Activated CD8-positive, alpha-beta T cell treated with anti-CD3 and anti-CD28 coated beads for 36 hours (primary cell): ENCODE data around the gene SSX1. TPM values are rescaled to one million over a fixed set of nuclear protein-coding genes. Genes with fewer than 3 reads are reported as not detected.
"Not testable (repeated sequence)": the region's sequence is repeated elsewhere in the genome, so short reads cannot be mapped to it uniquely, and the experiment has no call there.

Source experiments
- ATAC-seq: fragments of 200-7000 bp; cut with Tn5 transposase; one replicate; pipeline ENCODE4 v1.10.0; 2021; ENCODE audit warnings: mild to moderate bottlenecking, moderate library complexity
- CTCF ChIA-PET: fragments of 350-600 bp; sonication (Branson Sonifier 250); formaldehyde crosslinking; loops from one replicate; lab custom pipeline; 2021; ENCODE audit warnings: antibody characterized with exemption; lab: Charles Lee
- POLR2A ChIA-PET: fragments of 350-600 bp; sonication (Branson Sonifier 250); formaldehyde crosslinking; loops from one replicate; lab custom pipeline; 2021; ENCODE audit warnings: antibody characterized with exemption; lab: Charles Lee
- DNase-seq: peaks from one replicate; pipeline ENCODE4 v3.0.0-alpha.2; 2020
- H3K27ac Mint-ChIP-seq: one replicate; pipeline ENCODE4 v1.8.0; 2021; ENCODE audit warnings: mild to moderate bottlenecking, mixed read lengths
- H3K27me3 Mint-ChIP-seq: one replicate; pipeline ENCODE4 v1.8.0; 2021; ENCODE audit warnings: mixed read lengths
- H3K36me3 Mint-ChIP-seq: one replicate; pipeline ENCODE4 v1.8.0; 2021; ENCODE audit warnings: low read depth, mixed read lengths
- H3K4me1 Mint-ChIP-seq: one replicate; pipeline ENCODE4 v1.8.0; 2021; ENCODE audit warnings: low read depth, mixed read lengths
- H3K4me3 Mint-ChIP-seq: one replicate; pipeline ENCODE4 v1.8.0; 2021; ENCODE audit warnings: mild to moderate bottlenecking, moderate library complexity, mixed read lengths
- H3K9me3 Mint-ChIP-seq: one replicate; pipeline ENCODE4 v1.8.0; 2021; ENCODE audit warnings: mixed read lengths
- intact Hi-C: fragments of 100-400 bp; cut with micrococcal nuclease; formaldehyde crosslinking; loops from one replicate; pipeline ENCODE4 v1.10.0; 2022
- total RNA-seq, 2 experiments: library from RNA; stranded (reverse); gene quantifications; one replicate each; pipeline ENCODE4 v1.2.3, GENCODE V29; 2021
- TF ChIP-seq, protein P1 (sequence below): fragments of 200-600 bp; IDR thresholded peaks from one replicate; pipeline ENCODE4 v1.8.0; 2022; ENCODE audit warnings: antibody characterized with exemption, mild to moderate bottlenecking

The SSX1 gene, protein sequence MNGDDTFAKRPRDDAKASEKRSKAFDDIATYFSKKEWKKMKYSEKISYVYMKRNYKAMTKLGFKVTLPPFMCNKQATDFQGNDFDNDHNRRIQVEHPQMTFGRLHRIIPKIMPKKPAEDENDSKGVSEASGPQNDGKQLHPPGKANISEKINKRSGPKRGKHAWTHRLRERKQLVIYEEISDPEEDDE
- not detected for total RNA-seq

DNA sequence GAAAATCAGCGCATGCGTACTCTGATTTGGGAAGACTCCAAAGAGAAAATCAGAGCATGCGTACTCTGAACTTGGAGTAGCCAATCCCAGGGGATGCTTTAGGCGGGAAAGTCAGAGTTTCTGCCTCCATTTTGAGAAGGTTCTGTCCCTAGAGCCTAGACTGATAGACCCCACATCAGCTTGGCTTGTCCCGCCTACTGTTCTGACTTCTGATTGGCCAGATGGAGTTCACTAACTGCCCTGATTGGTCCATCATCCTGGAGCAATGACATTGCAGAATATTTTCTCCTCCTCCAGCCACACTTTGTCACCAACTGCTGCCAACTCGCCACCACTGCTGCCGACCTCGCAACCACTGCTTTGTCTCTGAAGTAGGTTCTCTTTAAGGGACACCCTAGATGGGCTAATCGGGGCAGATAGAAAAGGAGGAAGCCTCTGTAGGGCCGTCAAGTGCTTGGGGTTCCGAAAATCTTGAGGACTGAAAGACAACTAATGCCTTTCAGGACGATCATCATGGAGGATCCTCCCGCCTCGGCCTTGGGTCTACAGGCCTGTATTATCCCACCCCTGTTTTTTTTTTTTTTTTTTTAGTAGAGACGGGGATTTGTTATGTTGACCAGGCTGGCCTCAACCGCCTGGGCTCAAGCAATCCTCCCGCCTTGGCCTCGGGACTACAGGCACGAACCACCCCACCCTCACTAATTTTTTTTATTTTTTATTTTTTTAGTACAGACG, at the start of gene SSX1:
SSX1 (plus strand) TSS at position 331 of the 735 bp plus-strand sequence. CDS start 1,850 bp downstream, outside the sequence.
- H3K27me3 Mint-ChIP-seq, H3K27ac Mint-ChIP-seq, CTCF ChIA-PET, POLR2A ChIA-PET, H3K36me3 Mint-ChIP-seq, intact Hi-C loops, H3K9me3 Mint-ChIP-seq, H3K4me3 Mint-ChIP-seq, ATAC-seq, DNase-seq, H3K4me1 Mint-ChIP-seq: not testable (repeated sequence)

DNA sequence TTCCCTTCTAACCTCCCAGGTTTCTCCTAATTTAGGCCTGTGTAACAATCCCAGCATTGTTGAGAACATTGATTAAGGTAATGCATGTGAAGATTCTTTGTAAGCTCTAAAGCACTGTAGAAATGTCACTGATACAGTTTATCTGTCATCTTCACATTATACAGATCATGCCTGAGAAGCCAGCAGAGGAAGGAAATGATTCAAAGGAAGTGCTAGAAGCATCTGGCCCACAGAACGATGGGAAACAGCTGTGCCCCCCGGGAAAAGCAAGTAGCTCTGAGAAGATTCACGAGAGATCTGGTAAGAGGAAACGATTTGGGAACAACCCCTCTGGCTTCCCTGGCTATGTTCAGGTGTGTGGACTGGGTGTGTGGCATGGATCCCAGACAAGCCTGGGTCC, 40.9 kb upstream of the SSX1 start:
- H3K36me3 Mint-ChIP-seq, intact Hi-C loops: not testable (repeated sequence)

DNA sequence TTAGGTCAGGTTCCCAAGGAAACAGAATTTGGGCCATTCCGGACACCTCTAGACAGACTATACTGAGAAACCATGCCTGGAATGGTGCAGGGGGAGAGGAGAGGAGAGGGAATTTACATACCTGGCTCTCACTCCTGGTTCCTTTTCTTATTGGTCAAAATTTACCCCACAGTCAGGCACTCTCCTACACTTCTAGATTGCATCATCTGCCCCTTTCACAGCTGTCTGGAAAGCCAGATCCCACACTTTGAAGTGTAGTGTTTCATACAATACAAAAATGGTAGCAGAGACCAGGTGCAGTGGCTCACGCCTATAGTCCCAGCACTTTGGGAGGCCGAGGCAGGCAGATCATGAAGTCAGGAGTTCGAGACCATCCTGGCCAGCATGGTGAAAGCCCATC, 31.0 kb upstream of the SSX1 start:
- H3K36me3 Mint-ChIP-seq, H3K27me3 Mint-ChIP-seq, ATAC-seq, POLR2A ChIA-PET, CTCF ChIA-PET, H3K4me3 Mint-ChIP-seq, H3K9me3 Mint-ChIP-seq, DNase-seq, intact Hi-C loops, H3K4me1 Mint-ChIP-seq, H3K27ac Mint-ChIP-seq: not testable (repeated sequence)

More for the DNA sequence above, 40.9 kb upstream of the SSX1 start:
- H3K4me3 Mint-ChIP-seq, H3K27ac Mint-ChIP-seq, DNase-seq, POLR2A ChIA-PET, H3K4me1 Mint-ChIP-seq, H3K9me3 Mint-ChIP-seq, ATAC-seq, H3K27me3 Mint-ChIP-seq, CTCF ChIA-PET: not testable (repeated sequence)

DNA sequence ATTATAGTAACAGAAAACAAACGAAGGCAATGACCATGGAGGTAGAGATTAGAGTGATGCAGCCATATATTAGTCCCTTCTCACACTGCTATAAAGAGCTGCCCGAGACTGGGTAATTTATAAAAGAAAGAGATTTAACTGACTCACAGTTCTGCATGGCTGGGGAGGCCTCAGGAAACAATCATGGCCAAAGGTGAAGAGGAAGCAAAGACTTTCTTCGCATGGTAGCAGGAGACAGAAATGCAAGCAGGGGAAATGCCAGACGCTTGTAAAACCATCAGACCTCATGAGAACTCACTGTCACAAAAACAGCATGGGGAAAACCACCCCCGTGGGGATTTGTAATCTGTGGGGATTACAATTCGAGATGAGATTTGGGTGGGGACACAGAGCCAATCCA, 2.2 kb upstream of the SSX1 start:
- H3K36me3 Mint-ChIP-seq, H3K27me3 Mint-ChIP-seq, intact Hi-C loops, H3K4me1 Mint-ChIP-seq, ATAC-seq, H3K27ac Mint-ChIP-seq, POLR2A ChIA-PET, H3K9me3 Mint-ChIP-seq, DNase-seq, CTCF ChIA-PET, H3K4me3 Mint-ChIP-seq: not testable (repeated sequence)

DNA sequence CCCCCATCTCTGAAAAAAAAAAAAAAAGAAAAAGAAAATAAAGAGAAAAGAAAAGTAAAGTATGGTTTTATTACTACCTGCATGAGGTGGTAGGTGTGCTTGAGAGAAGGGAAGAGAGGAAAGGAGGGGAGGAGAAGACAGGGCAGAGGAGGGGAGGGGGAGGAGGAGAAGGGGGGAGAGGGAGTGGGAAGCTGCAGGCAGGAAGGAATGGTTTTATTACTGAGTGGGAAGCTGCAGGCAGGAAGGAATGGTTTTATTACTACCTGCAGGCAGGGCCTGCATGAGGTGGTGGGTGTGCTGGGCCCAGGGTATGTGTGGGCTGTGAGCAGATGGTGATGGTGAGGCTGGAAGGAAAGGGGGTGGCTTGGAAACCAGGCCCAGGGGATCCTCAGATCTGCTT, 19.2 kb downstream of the SSX1 start:
- H3K27ac Mint-ChIP-seq, H3K36me3 Mint-ChIP-seq, POLR2A ChIA-PET, ATAC-seq, H3K9me3 Mint-ChIP-seq, H3K4me3 Mint-ChIP-seq, CTCF ChIA-PET, intact Hi-C loops, DNase-seq, H3K27me3 Mint-ChIP-seq, H3K4me1 Mint-ChIP-seq: not testable (repeated sequence)

DNA sequence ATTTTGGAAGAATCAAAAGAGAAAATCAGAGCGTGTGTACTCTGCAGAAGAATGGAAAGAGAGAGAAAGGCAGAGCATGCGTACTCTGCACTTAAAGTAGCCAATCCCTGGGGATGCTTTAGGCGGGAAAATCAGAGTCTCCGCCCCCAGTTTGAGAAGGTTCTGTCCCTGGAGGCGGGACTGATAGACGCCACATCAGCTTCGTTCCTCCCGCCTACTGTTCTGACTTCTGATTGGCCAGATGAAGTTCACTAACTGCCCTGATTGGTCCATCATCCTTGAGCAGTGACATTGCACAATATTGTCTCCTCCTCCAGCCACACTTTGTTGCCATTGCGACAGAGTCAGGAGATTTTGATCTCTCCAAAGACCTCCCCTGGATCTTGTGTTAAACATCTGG, 23.8 kb downstream of the SSX1 start:
- no peaks in the 10 kb centered on the region for H3K36me3 Mint-ChIP-seq
- ChIA-PET POLR2A (no interaction called here), CTCF (no interaction called here)
- no peaks in the 10 kb centered on the region for H3K9me3 Mint-ChIP-seq
- no peak overlapping the region for H3K27ac Mint-ChIP-seq
- intact Hi-C loops, result no loop called here
- H3K4me3 Mint-ChIP-seq, result no peak overlapping the region
- no peak for DNase-seq
- no peaks in the 10 kb centered on the region for H3K4me1 Mint-ChIP-seq
- ATAC-seq, result no peak
- H3K27me3 Mint-ChIP-seq, result no peaks in the 10 kb centered on the region
- TF ChIP-seq, protein P1, sequence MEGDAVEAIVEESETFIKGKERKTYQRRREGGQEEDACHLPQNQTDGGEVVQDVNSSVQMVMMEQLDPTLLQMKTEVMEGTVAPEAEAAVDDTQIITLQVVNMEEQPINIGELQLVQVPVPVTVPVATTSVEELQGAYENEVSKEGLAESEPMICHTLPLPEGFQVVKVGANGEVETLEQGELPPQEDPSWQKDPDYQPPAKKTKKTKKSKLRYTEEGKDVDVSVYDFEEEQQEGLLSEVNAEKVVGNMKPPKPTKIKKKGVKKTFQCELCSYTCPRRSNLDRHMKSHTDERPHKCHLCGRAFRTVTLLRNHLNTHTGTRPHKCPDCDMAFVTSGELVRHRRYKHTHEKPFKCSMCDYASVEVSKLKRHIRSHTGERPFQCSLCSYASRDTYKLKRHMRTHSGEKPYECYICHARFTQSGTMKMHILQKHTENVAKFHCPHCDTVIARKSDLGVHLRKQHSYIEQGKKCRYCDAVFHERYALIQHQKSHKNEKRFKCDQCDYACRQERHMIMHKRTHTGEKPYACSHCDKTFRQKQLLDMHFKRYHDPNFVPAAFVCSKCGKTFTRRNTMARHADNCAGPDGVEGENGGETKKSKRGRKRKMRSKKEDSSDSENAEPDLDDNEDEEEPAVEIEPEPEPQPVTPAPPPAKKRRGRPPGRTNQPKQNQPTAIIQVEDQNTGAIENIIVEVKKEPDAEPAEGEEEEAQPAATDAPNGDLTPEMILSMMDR, result no peak

DNA sequence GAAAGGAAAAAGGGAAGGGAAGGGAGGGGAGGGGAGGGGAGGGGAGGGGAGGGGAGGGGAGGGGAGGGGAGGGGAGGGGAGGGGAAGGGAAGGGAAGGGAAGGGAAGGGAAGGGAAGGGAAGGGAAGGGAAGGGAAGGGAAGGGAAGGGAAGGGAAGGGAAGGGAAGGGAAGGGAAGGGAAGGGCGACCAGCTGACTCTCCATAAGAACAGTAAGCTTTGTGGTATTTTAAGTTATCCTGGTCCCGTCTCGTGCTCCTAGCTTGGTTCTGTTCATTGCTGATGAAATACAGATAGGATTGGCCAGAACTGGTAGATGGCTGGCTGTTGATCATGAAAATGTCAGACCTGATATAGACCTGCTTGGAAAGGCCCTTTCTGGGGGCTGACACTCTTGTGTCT, 25.5 kb downstream of the SSX1 start:
- ATAC-seq, intact Hi-C loops, POLR2A ChIA-PET, H3K9me3 Mint-ChIP-seq, H3K4me3 Mint-ChIP-seq, H3K36me3 Mint-ChIP-seq, H3K27ac Mint-ChIP-seq, H3K27me3 Mint-ChIP-seq, H3K4me1 Mint-ChIP-seq, DNase-seq, CTCF ChIA-PET: not testable (repeated sequence)

DNA sequence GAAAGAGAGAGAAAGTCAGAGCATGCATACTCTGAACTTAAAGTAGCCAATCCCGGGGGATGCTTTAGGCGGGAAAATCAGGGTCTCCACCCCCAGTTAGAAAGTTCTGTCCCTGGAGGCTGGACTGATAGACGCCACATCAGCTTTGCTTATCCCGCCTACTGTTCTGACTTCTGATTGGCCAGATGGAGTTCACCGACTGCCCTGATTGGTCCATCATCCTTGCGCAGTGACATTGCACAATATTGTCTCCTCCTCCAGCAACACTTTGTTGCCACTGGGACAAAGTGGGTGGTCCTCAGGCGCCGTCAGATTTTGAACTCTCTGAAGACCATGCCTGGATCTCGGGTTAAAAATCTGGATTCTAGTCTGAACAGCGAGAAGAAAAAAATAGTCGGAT, 51.0 kb downstream of the SSX1 start:
- H3K4me3 Mint-ChIP-seq, result no peak overlapping the region
- intact Hi-C loops, result no loop called here
- no peaks in the 10 kb centered on the region for H3K9me3 Mint-ChIP-seq
- H3K27me3 Mint-ChIP-seq, result no peaks in the 10 kb centered on the region
- TF ChIP-seq, protein P1, result no peak
- no peak overlapping the region for H3K27ac Mint-ChIP-seq
- POLR2A ChIA-PET, result no interaction called here
- CTCF ChIA-PET, result no interaction called here
- DNase-seq, result no peak
- H3K4me1 Mint-ChIP-seq, result no peaks in the 10 kb centered on the region
- ATAC-seq, result no peak
- H3K36me3 Mint-ChIP-seq, result no peaks in the 10 kb centered on the region

DNA sequence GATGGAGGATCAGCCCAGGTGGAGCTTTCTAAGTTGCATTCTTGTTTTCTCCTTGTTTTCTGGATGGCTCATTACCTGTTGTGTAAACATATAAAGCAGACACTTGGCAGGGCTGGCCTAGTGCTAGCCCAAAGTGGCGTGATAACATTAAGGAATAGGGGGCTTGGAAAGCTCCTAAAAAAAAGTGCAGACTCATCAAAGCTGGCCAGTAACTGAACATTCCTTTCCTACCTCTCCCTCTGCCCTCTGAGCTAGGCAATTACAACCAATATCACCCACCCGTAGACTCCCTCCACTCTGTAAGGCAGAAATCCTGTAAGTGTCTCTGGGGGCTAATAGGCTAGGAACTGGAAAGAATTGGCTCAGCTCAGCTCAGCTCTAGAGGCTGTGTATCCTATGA, 58.8 kb downstream of the SSX1 start:
- H3K4me1 Mint-ChIP-seq, POLR2A ChIA-PET, H3K4me3 Mint-ChIP-seq, ATAC-seq, H3K36me3 Mint-ChIP-seq, H3K27ac Mint-ChIP-seq, intact Hi-C loops, H3K9me3 Mint-ChIP-seq, CTCF ChIA-PET, H3K27me3 Mint-ChIP-seq, DNase-seq: not testable (repeated sequence)
